PFSK-1 (cell line): ENCODE measurements around the gene SLC19A1.

Experiments
- POLR2AphosphoS5 ChIP-seq: IDR thresholded peaks from 2 replicates; pipeline ENCODE4 v1.6.1; 2012; ENCODE audit warnings: low read depth, mild to moderate bottlenecking, control low read depth, low read length, moderate library complexity
- SIN3A ChIP-seq: IDR thresholded peaks from 2 replicates; pipeline ENCODE4 v1.6.1; 2012; ENCODE audit warnings: mild to moderate bottlenecking, low read length, moderate library complexity, borderline replicate concordance; ENCODE audit not compliant: insufficient read depth
- TAF1 ChIP-seq: IDR thresholded peaks from 2 replicates; pipeline ENCODE4 v1.6.1; 2012; ENCODE audit warnings: low read length, control low read depth, borderline replicate concordance; ENCODE audit not compliant: insufficient read depth
- TF ChIP-seq, protein P1 (sequence below), 2 experiments: IDR thresholded peaks; 2 replicates each; pipeline versions ENCODE4 v1.6.1 to v1.8.0; 2011 to 2012; ENCODE audit warnings: low read depth in 2 of 2, low read length in 2 of 2, control low read depth in 1 of 2, inconsistent platforms in 1 of 2, mild to moderate bottlenecking in 1 of 2, moderate library complexity in 1 of 2; ENCODE audit not compliant: insufficient read depth in 1 of 2

DNA sequence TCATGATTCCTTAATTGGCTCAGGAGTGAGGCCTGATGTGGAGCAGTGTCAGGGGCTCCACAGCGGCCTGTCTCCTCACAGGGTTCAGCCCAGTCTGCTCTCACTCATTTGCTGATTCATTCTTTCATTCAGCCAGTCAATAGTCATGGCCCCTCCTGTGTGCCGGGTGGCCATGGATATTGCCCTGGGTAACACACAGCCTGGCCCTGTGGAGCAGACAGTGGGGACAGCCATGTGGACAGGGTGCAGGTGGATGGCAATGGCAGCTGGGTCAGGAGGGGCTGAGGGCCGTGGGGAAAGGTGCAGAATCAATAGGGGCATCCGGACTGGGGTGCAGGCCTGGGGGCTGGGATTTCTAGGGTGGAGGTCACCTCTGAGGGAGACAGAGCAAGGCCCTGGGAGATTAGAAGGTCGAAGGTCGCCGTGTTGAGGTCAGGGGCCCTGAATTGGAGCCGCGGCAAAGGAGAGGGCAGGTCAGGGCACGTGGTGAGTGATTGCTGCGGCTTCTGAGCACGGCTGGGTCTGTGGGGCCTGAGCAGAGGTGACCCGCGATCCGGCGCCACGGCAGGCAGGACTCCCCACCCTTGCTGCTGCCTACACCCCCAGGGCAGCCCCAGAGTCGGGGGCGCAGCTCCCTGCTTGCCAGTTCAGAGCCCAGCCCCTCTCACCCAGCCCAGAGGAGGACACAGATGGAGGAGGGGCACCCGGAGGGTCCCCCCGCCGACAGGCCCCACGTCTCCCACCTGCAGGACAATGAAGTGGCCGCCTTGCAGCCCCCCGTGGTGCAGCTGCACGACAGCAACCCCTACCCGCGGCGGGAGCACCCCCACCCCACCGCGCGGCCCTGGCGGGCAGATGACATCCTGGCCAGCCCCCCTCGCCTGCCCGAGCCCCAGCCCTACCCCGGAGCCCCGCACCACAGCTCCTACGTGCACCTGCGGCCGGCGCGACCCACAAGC, 33.4 kb downstream of the SLC19A1 start:
- TF ChIP-seq SIN3A = no peak
- TF ChIP-seq, protein P1, sequence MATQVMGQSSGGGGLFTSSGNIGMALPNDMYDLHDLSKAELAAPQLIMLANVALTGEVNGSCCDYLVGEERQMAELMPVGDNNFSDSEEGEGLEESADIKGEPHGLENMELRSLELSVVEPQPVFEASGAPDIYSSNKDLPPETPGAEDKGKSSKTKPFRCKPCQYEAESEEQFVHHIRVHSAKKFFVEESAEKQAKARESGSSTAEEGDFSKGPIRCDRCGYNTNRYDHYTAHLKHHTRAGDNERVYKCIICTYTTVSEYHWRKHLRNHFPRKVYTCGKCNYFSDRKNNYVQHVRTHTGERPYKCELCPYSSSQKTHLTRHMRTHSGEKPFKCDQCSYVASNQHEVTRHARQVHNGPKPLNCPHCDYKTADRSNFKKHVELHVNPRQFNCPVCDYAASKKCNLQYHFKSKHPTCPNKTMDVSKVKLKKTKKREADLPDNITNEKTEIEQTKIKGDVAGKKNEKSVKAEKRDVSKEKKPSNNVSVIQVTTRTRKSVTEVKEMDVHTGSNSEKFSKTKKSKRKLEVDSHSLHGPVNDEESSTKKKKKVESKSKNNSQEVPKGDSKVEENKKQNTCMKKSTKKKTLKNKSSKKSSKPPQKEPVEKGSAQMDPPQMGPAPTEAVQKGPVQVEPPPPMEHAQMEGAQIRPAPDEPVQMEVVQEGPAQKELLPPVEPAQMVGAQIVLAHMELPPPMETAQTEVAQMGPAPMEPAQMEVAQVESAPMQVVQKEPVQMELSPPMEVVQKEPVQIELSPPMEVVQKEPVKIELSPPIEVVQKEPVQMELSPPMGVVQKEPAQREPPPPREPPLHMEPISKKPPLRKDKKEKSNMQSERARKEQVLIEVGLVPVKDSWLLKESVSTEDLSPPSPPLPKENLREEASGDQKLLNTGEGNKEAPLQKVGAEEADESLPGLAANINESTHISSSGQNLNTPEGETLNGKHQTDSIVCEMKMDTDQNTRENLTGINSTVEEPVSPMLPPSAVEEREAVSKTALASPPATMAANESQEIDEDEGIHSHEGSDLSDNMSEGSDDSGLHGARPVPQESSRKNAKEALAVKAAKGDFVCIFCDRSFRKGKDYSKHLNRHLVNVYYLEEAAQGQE (IDR thresholded peaks at IDR 0.05; ENCODE audit: insufficient read depth in 1 of 2, low read depth in 2 of 2, low read length in 2 of 2) = no peak
- TF ChIP-seq POLR2AphosphoS5 = no peak; the same call in 1 of the 2 replicates
- no peak for TF ChIP-seq TAF1
